ENCODE results near the gene BEGAIN. TPM values are rescaled to one million over a fixed set of nuclear protein-coding genes. Genes with fewer than 3 reads are reported as not detected.

The BEGAIN gene
- total and polyA plus RNA-seq, 9 of the 15 experiments (the other 6 are each of a cell fraction or from before 2014, with no cell fraction given): 0.07 to 0.68 (median 0.55) TPM; not detected in 3

DNA sequence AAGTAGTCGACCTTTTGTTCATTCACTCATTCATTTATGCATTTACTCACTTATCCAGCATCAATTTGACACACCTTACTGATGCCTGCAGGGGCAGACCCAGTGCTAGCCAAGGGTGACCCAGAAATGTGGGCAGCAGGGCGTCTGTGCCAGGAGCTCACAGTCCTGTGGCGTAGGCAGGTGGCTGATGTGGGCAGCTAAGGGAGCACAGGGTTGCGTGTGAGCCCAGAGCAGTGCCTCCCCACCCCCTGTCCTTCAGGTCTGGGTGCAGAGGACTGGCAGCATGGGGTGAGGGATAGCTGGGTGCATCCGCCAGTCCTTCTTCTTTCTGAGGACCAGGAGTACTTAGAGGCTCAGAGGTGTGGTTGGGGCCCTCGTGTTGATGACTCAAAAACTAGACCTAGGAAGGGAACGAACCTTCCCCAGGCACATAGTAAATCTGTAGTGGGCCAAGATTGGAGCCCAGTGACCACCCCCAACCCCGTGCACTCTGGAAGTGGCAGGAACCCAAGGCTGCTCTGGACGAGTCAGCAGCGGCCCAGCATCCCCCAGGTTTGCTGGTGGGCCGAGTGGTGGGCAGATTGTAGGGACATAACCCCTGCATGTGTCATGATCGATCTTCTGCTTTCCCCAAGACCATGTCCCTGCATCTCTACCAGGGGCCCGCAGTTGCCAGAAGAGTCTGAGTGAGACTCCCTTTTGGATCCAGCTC lies 63.9 kb downstream of the BEGAIN start:
- H3K79me2 ChIP-seq (ENCODE audit: control insufficient read depth, insufficient read depth, low read length): no peaks in the 10 kb centered on the region
- no peak overlapping the region for H2AFZ ChIP-seq (ENCODE audit: low read depth, low read length)
- H3K4me2 ChIP-seq (ENCODE audit: insufficient read depth, low read length): no peak overlapping the region
- no peak overlapping the region for H3K27ac ChIP-seq (ENCODE audit: extremely low read depth, low read depth, low read length)
- no peak for TF ChIP-seq TSC22D4 (tag; IDR thresholded peaks at IDR 0.05)
- no peak for TF ChIP-seq MECOM (CRISPR knock-in tag; IDR thresholded peaks at IDR 0.05)
- no peak for TF ChIP-seq SIN3A (IDR thresholded peaks at IDR 0.05; ENCODE audit: borderline replicate concordance in 2 of 2, control insufficient read depth in 1 of 2, low read depth in 2 of 2, low read length in 2 of 2)
- no peak for TF ChIP-seq ARID2 (IDR thresholded peaks at IDR 0.05)
- TF ChIP-seq E2F4 (CRISPR knock-in tag; IDR thresholded peaks at IDR 0.05; ENCODE audit: low read depth): no peak
- H3K27me3 ChIP-seq (ENCODE audit: control insufficient read depth in 2 of 2, insufficient read depth in 2 of 2, low read length in 2 of 2): no peaks in the 10 kb centered on the region
- ATAC-seq (no peak), FAIRE-seq (no peak), DNase-seq (ENCODE audit: extremely low read depth in 1 of 4, low spot score in 3 of 4) (no peak)
- CTCF ChIA-PET (ENCODE audit: low intra/inter-chr PET ratio): no interaction called here
- no peaks in the 10 kb centered on the region; a peak in 1 of 5 replicates for H3K4me1 ChIP-seq (replicated peaks in 1 of 2; ENCODE audit: control insufficient read depth in 2 of 2, insufficient read depth in 2 of 2, low read length in 2 of 2)
- WGBS (ENCODE audit: insufficient coverage, low coverage, missing lambda C conversion rate): 29% methylated on average over 8 of the region's 13 CpGs
- no TSS peak for BruUV-seq (replicated peaks)
- intact Hi-C loops (cut with micrococcal nuclease): no loop called here
- H3K36me3 ChIP-seq (ENCODE audit: control insufficient read depth, insufficient read depth, low read length): peaks cover 4% of the 10 kb centered on the region; the same call in 2 of the 3 replicates
- H3K9me3 ChIP-seq (replicated peaks; ENCODE audit: control insufficient read depth, insufficient read depth, low read depth, low read length): no peaks in the 10 kb centered on the region; the same call in 1 of the 2 replicates
- H4K20me1 ChIP-seq (replicated peaks; ENCODE audit: control insufficient read depth, insufficient read depth, low read length): no peaks in the 10 kb centered on the region
- no peak overlapping the region for H3K4me3 ChIP-seq
- H3K9ac ChIP-seq (ENCODE audit: insufficient read depth in 1 of 2, low read depth in 2 of 2, low read length in 2 of 2): no peak overlapping the region
- in situ Hi-C loops (cut with MboI): no loop called here
- POLR2A ChIA-PET: interaction anchor here (0.6 to 0.8 kb wide), 2 partner anchors 8 to 11 kb away, joined by 3 read pairs; no protein-coding TSS in a partner anchor
- no peaks in the 10 kb centered on the region for H3K9me1 ChIP-seq (ENCODE audit: control insufficient read depth, insufficient read depth, low read length)

Data from K562 (cell line).